Muscle layer of colon (tissue), 2 donors: ENCODE results near the gene SYAP1.
"Not testable (repeated sequence)": the region's sequence is repeated elsewhere in the genome, so short reads cannot be mapped to it uniquely, and the experiment has no call there.

Source experiments
- H3K27ac ChIP-seq: one replicate; pipeline ENCODE4 v1.7.0; 2013; ENCODE audit warnings: low read depth, mild to moderate bottlenecking, low read length, moderate library complexity
- H3K27me3 ChIP-seq, 2 donors: one replicate each; pipeline ENCODE4 v1.7.0; 2013; ENCODE audit warnings: low read length in 2 of 2, mild to moderate bottlenecking in 2 of 2; ENCODE audit not compliant: insufficient read depth in 2 of 2, control insufficient read depth in 1 of 2
- H3K36me3 ChIP-seq: one replicate; pipeline ENCODE4 v1.7.0; 2013; ENCODE audit warnings: mild to moderate bottlenecking, low read length; ENCODE audit not compliant: insufficient read depth
- H3K4me1 ChIP-seq: one replicate; pipeline ENCODE4 v1.7.0; 2013; ENCODE audit warnings: mild to moderate bottlenecking, low read length; ENCODE audit not compliant: insufficient read depth
- H3K4me3 ChIP-seq, 2 donors: one replicate each; pipeline ENCODE4 v1.7.0; 2013; ENCODE audit warnings: low read length in 2 of 2, low read depth in 1 of 2, mild to moderate bottlenecking in 1 of 2, moderate library complexity in 1 of 2
- H3K9ac ChIP-seq: one replicate; pipeline ENCODE4 v1.7.0; 2013; ENCODE audit warnings: low read length
- H3K9me3 ChIP-seq: one replicate; pipeline ENCODE4 v1.7.0; 2013; ENCODE audit warnings: mild to moderate bottlenecking, low read length
- donor health status: abdominal sarcoma.
- donor health status: Adenocarcinoma of cecum.

Gene SYAP1

DNA sequence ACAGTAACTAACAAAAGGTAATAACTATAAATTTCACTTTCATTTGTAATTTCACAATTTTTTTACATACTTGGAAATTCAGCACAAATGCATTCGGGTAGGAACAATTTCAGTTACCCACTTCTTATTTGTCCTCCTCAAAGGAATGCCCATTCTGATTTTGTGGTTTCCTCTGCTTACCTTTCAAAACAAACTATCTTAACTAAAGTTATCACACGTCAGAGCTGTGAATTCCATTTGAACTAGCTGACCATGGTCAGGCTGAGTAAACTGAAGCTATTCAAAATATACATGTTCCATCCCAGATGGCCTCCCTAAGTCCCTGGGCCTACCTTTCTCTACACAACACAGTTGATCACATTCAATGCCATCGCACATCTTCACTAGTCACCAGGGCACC, 11.4 kb upstream of the SYAP1 start:
- Histone ChIP-seq H3K9ac (no peak overlapping the region), H3K27ac (no peak overlapping the region), H3K9me3 (no peaks in the 10 kb centered on the region), H3K4me3 (no peak overlapping the region), H3K36me3 (no peaks in the 10 kb centered on the region), H3K4me1 (peaks cover 4% of the 10 kb centered on the region), H3K27me3 (peaks cover 0 to 15% of the 10 kb centered on the region in 2 donors)

DNA sequence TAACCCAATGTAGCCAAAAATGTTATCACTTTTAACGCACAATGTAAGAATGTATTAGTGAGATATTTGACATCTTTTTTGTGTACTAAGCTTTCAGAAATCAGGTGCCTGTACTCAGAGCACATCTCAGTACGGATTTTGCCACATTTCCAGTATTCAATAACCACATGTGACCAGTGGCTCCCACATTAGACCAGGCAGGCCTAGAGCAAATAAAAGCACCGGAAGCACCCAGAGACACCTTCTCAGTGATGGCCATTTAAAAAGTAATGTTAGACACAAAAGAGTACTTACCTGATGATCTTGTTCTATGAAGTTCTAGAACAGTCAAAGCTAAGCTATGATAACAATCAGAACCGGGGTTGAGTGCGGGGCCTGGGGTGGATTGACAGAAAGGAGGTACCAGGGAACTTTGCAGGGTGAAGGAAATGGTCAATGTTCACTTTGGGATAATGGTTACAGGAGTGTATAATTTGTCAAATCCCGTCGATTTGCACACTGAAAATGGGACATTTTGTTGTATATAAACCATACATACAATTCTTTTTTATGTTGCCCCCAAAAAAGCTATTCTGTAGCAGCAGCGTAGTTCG, 8.1 kb upstream of the SYAP1 start:
- H3K4me1 ChIP-seq = peaks cover 4% of the 10 kb centered on the region
- H3K27me3 ChIP-seq = peaks cover 0 to 21% of the 10 kb centered on the region in 2 donors
- H3K36me3 ChIP-seq = no peaks in the 10 kb centered on the region
- no peaks in the 10 kb centered on the region for H3K9me3 ChIP-seq
- peak overlapping the region; percentile 70 for H3K27ac ChIP-seq
- peak overlapping the region; percentile 62 to 63 for H3K4me3 ChIP-seq
- peak overlapping the region; percentile 33 for H3K9ac ChIP-seq

DNA sequence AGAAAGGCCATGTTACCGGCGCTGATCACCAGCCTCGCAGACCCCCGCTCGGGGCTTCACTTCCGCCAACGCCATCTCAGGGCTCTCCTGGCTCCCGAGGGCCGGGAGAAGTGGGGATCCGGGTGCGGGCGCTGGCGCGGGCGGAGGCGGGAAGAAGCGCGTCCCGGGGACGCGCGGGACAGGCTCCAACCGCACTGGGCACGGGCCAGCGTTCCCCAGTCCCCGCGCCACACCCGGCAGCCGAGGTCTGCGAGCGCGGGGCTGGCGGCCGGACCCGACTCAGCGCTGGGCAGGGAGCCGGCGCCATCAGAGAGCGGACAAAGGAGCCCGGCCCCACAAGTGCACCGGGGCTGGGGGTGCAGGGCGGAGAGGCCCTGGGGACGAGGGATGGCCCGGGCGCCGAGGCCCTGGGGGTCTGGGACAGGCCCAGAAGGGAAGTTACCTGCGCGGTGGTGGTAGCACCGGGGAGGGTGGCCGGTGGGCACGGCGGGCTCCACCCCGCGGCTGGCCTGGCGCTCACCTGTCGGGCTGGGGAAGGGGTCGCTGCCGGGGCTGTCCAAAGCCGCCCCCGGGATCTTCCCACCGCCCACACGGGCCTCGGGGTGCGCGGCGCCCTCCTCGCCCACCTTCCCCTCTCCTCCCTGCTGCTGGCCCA, 7.4 kb upstream of the SYAP1 start:
- Histone ChIP-seq H3K27ac (peak overlapping the region; percentile 70), H3K9ac (peak overlapping the region; percentile 33), H3K27me3 (peaks cover 0 to 21% of the 10 kb centered on the region in 2 donors), H3K36me3 (no peaks in the 10 kb centered on the region), H3K4me1 (peaks cover 4% of the 10 kb centered on the region), H3K4me3 (peak overlapping the region; percentile 62 to 63), H3K9me3 (no peaks in the 10 kb centered on the region)

DNA sequence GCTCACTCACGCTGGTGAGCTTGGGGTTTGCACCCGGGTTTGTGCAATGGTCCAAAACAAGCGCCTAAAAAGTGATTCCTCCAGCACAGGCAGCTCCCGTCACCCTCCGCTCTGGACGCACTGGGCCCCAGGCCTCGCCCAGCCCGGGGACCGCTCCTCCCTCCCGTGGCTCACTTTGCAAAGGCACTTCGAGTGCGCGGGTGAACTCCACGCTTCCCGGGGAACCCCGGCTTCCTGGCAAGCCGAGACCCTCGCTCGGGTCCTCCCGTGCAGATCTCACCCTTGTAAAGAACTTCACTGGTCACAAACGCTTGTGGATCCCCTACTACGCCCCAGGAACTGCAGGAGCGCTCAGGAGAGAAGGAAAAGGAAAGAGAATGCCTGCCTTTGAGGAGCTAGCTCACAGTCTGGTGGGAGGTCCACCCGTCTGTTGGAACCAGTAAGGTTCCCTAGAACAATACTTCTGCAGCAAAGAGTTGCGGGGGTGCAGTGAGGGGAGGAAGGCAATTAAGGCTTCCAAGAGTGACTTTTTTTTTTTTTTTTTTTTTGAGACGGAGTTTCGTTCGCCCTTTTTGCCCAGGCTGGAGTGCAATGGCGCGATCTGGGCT, 6.8 kb upstream of the SYAP1 start, which contains the start of gene CTPS2:
Gene CTPS2 (minus strand): TSS at position 122 of the 608 bp plus-strand sequence. CDS start 9,767 bp downstream, outside the sequence.
- Histone ChIP-seq H3K36me3 (no peaks in the 10 kb centered on the region), H3K9me3 (no peaks in the 10 kb centered on the region), H3K4me1 (peaks cover 4% of the 10 kb centered on the region), H3K4me3 (peak within 1 kb of the TSS; percentile 62 to 63), H3K9ac (peak within 1 kb of the TSS; percentile 33), H3K27me3 (peaks cover 0 to 21% of the 10 kb centered on the region in 2 donors), H3K27ac (peak within 1 kb of the TSS; percentile 70)

DNA sequence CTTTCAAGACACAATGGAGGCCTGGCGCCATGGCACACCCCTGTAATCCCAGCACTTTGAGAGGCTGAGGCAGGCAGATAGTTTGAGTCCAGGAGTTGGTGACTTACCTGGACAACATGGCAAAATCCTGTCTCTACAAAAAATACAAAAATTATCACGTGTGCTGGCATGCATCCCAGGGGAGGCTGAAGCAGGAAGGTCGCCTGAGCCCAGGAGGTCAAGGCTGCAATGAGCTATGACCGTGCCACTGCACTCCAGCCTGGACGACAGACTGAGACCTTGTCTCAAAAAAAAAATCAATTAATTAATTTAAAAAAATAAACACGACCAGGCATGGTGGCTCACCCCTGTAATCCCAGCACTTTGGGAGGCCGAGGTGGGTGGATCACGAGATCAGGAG, 4.9 kb upstream of the SYAP1 start:
- no peak overlapping the region for H3K9ac ChIP-seq
- no peak overlapping the region for H3K27ac ChIP-seq
- H3K27me3 ChIP-seq = peaks cover 0 to 21% of the 10 kb centered on the region in 2 donors
- no peaks in the 10 kb centered on the region for H3K9me3 ChIP-seq
- no peak overlapping the region for H3K4me3 ChIP-seq
- H3K36me3 ChIP-seq = no peaks in the 10 kb centered on the region
- H3K4me1 ChIP-seq = peaks cover 9% of the 10 kb centered on the region

DNA sequence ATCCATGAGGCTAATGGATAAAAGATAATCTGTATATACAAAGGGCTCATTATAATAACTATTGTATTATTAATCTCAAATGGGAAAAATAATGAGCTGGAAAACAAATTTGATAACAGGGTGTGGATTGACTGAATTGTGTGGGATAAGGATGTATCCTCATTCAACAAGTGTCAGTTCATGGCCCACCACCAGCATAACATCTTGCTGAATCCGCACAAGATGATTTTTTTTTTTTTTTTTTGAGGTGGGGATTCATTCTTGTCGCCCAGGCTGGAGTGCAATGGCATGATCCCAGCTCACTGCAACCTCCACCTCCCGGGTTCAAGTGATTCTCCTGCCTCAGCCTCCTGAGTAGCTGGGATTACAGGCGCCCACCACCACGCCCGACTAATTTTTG, 3.8 kb upstream of the SYAP1 start:
- H3K4me1 ChIP-seq = peaks cover 13% of the 10 kb centered on the region

DNA sequence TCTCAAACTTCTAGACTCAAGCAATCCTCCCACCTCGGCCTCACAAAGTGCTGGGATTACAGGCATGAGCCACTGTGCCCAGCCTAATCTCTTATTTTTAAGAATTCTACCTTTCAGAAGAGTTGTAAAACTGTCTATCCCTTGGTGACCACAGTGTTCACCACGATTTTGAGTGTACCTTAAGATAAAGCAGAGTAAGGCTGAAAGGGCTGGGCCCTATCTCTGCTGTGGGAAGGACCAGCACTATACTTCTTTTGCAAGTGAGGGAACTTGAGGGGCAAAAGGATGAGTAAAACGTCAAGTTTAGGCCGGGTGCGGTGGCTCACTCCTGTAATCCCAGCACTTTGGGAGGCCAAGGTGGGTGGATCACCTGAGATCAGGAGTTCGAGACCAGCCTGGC, 3.0 kb upstream of the SYAP1 start:
- H3K9ac ChIP-seq, H3K9me3 ChIP-seq, H3K27ac ChIP-seq, H3K36me3 ChIP-seq, H3K4me3 ChIP-seq: not testable (repeated sequence)
- peaks cover 13% of the 10 kb centered on the region for H3K4me1 ChIP-seq
- H3K27me3 ChIP-seq = peaks cover 0 to 21% of the 10 kb centered on the region in 2 donors

More for the DNA sequence above, 3.8 kb upstream of the SYAP1 start:
- peaks cover 0 to 21% of the 10 kb centered on the region in 2 donors for H3K27me3 ChIP-seq
- H3K27ac ChIP-seq, H3K9ac ChIP-seq, H3K9me3 ChIP-seq, H3K4me3 ChIP-seq, H3K36me3 ChIP-seq: not testable (repeated sequence)

DNA sequence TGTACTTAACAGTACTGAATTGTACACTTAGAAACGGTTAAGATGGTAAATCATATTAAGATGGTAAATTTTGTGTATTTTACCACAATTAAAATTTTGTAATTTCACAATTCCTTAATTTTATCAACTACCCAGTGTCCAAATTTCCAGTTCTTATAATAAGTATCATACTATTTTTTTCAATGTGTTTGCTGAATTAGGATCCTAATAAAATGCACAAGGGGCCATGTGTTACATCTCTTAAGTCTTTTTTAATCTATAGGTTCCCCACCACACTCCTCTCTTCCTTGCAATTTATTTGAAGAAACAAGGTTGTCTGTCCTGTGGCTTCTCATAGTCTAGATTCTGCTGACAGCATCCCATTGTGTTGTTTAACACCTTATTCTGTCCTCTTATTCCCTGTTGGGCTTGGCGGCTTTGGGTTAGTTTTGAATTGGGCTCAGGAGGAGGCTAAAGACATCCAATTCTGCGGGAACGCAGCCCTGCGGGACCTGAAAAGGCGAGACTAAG, 533 bp upstream of the SYAP1 start:
- H3K9me3 ChIP-seq = no peaks in the 10 kb centered on the region
- no peaks in the 10 kb centered on the region for H3K36me3 ChIP-seq
- peaks cover 12% of the 10 kb centered on the region for H3K4me1 ChIP-seq
- H3K27me3 ChIP-seq = peaks cover 0 to 4% of the 10 kb centered on the region in 2 donors
- H3K9ac ChIP-seq = peak overlapping the region; percentile 93
- peak overlapping the region; percentile 91 for H3K27ac ChIP-seq
- H3K4me3 ChIP-seq = peak overlapping the region; percentile 78 to 85

DNA sequence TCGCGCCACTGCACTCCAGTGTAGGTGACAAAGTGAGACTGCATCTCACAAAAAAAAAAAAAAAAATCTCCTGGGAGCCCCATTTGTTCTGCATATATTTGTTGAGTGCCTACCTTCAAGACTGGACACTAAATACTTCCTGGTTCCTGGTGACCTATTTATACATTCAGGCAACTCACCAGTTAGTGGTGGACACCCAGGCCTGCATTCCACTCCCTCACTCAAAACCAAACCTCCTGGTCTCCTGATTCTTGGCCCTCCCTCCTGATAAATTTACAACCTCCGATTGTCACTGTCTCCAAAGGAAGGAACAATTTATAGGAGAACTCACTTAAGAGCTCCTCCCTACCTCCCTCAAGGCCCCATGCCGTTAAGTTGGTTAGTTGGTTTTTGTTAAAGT, 3.1 kb downstream of the SYAP1 start:
- Histone ChIP-seq H3K27ac (no peak overlapping the region), H3K9ac (no peak overlapping the region), H3K27me3 (no peaks in the 10 kb centered on the region), H3K9me3 (no peaks in the 10 kb centered on the region), H3K4me1 (peaks cover 12% of the 10 kb centered on the region), H3K36me3 (no peaks in the 10 kb centered on the region), H3K4me3 (no peak overlapping the region)

DNA sequence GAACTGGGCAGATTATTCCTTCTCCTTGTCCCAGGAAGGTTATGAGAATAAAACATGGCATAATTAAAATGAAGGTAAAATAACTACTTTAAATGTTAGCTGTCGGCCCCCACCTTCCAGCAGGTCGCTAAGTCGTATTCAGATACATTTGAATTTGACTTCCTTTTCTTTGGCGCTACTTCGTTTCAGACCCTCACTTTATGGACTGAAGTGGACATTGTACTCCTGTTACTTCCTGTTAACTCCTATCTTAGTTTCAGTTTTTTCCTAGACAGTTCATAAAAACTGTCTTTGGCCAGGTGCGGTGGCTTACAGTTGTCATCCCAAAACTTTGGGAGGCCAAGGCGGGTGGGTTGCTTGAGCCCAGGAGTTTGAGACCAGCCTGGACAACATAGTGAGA, 5.7 kb downstream of the SYAP1 start:
- Histone ChIP-seq H3K4me1 (peaks cover 7% of the 10 kb centered on the region), H3K9ac (no peak overlapping the region), H3K27ac (no peak overlapping the region), H3K9me3 (no peaks in the 10 kb centered on the region), H3K27me3 (no peaks in the 10 kb centered on the region), H3K4me3 (no peak overlapping the region), H3K36me3 (no peaks in the 10 kb centered on the region)

DNA sequence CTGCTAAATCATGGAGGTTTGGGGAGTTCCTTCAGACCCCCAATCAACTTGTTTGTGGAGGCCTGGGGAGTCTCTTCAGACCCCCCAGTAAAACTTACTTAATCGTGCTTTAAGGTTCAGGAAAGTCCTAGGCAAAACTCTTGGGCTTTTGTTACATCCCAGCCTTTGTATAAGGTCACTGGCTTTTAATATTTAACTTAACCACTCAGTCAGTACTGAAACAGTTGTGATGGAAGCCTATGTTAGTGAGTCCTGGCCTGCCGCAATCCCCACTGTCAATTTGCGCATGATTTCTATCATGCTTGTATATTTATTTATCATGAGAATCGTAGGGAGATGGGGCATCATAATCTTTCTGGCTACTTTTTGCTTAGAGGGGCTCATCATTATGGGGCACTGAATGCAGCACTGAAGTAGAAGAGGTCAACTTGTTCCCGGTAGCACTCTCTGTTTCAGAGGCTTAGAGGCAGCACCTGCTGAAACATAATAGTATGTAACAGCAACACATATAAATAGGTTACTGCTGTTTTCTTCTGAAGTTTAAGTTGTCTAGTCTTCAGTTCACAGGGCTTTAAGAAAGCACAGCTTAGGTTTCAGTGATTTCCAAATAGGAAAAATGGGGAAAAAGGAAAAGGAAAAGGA, 7.1 kb downstream of the SYAP1 start:
- H3K9ac ChIP-seq, H3K27ac ChIP-seq, H3K9me3 ChIP-seq: not testable (repeated sequence)

More for the DNA sequence above, 7.1 kb downstream of the SYAP1 start:
- H3K4me1 ChIP-seq, H3K36me3 ChIP-seq, H3K27me3 ChIP-seq, H3K4me3 ChIP-seq: not testable (repeated sequence)
